OCI-LY7 (cell line): ENCODE measurements around the gene PRR35.

Experiments used
- EZH2phosphoT487 ChIP-seq: fragments of 200-600 bp; sonication (generic); IDR thresholded peaks from 2 replicates; pipeline ENCODE4 v1.6.1; 2018; ENCODE audit warnings: low read depth, borderline replicate concordance, mild to moderate bottlenecking, mixed run types, antibody characterized with exemption, low read length, moderate library complexity, mixed read lengths
- TF ChIP-seq, protein P1 (sequence below): fragments of 200-600 bp; sonication (generic); conservative IDR thresholded peaks from 2 replicates; pipeline ENCODE4 v1.5.1; 2014; ENCODE audit warnings: mild to moderate bottlenecking, antibody characterized with exemption, low read length, moderate library complexity, mixed read lengths

DNA sequence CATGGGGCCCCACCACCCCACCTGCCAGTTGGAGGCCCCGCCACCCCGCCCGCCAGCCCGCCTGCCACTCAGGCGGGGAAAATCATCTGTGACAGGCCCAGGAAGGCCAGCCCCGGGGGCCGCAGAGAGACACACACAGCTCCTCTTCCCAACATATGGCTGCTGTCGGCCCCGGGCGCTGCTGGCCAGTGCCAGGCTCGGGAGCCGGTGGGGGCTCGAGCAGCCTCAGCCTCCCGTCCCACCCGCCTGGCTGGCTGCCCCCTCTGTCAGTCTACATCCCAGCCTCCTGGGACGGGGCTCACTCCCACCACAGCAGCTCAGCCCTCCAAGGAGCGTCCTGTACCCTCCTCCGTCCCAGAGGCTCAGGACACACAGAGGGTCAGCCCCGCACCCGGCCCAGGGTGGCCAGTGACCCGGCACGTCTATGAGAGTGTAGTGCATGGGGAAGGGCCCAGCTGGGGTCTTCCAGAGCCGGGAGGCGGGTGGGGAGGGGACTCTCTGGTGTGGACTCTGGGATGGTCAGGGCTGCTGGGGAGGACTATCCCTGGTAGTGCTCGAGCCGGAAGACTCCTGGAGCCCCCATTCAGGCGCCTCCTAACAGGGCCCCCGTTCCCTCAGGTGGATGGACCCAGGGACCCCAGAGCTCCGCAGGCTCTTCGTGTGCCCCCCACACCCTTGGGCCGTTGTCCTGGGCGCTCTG is 3.6 kb upstream of the PRR35 start:
- TF ChIP-seq, protein P1, sequence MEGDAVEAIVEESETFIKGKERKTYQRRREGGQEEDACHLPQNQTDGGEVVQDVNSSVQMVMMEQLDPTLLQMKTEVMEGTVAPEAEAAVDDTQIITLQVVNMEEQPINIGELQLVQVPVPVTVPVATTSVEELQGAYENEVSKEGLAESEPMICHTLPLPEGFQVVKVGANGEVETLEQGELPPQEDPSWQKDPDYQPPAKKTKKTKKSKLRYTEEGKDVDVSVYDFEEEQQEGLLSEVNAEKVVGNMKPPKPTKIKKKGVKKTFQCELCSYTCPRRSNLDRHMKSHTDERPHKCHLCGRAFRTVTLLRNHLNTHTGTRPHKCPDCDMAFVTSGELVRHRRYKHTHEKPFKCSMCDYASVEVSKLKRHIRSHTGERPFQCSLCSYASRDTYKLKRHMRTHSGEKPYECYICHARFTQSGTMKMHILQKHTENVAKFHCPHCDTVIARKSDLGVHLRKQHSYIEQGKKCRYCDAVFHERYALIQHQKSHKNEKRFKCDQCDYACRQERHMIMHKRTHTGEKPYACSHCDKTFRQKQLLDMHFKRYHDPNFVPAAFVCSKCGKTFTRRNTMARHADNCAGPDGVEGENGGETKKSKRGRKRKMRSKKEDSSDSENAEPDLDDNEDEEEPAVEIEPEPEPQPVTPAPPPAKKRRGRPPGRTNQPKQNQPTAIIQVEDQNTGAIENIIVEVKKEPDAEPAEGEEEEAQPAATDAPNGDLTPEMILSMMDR: no peak
- TF ChIP-seq EZH2phosphoT487: no peak
